Stomach (tissue), 4 donors: ENCODE measurements around the gene YPEL1.

Experiments
- CTCF ChIP-seq, 7 experiments: fragments of 450-650 bp in 4 of 7; fragments of 200-600 bp in 3 of 7; sonication (generic) in 3 of 7; IDR thresholded peaks; one replicate each; pipeline ENCODE4 v1.5.1; 2016 to 2019; ENCODE audit warnings: antibody characterized with exemption in 7 of 7, control low read depth in 2 of 7, mild to moderate bottlenecking in 1 of 7
- EP300 ChIP-seq: sonication (generic); formaldehyde crosslinking; IDR thresholded peaks from one replicate; pipeline ENCODE4 v1.6.1; 2017; ENCODE audit warnings: antibody characterized with exemption
- POLR2A ChIP-seq, 4 donors: fragments of 450-650 bp; IDR thresholded peaks; one replicate each; pipeline ENCODE4 v1.6.1; 2016; ENCODE audit warnings: antibody characterized with exemption in 4 of 4, control low read depth in 2 of 4, mild to moderate bottlenecking in 1 of 4, moderate library complexity in 1 of 4
- POLR2AphosphoS5 ChIP-seq, 3 donors: sonication (generic); formaldehyde crosslinking; IDR thresholded peaks; one replicate each; pipeline ENCODE4 v1.6.1; 2016; ENCODE audit warnings: antibody characterized with exemption in 3 of 3

- TF ChIP-seq CTCF (IDR thresholded peaks at IDR 0.05) (no peak), POLR2AphosphoS5 (IDR thresholded peaks at IDR 0.05) (no peak), POLR2A (IDR thresholded peaks at IDR 0.05) (no peak), EP300 (no peak)
Measured at GRCh38 chr22:21691816-21692215, 43.8 kb downstream of the YPEL1 start.
